ENCODE data around the gene MRPL48.

MRPL48 gene

DNA sequence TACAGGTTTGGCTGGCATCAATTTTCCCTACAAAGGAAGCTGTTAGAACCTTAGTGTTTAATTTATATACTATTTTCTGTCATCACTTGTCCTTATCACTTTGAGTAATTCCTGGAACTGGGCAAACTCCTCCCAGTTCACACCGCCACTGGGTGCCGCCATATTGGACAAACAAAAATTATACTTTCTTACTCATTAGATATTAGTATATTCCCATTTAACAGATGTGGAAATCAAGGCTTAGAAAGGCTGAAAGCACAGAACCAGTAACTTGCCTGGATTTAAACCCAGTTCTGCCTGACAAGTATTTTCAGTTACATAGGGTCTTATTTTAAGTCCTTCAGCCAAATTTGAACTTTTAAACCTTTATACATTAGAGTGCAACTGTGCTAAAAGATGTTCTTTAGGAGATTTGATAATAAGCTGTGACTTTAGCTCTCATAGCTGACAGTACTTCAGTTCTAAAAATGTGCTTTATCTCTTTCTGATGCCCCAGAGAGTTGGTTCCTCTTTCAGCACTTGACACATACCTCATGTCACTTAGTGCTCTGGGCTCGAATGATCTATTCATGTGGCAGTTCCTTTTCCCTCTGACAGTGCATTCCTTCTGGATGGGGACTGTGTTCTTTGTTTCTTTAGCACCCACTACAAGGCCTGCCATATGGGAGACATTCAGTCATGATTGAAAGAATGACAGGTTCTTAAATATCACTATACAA is 63.5 kb downstream of the MRPL48 start:
- peaks cover 17% of the 10 kb centered on the region for H3K36me3 Mint-ChIP-seq (ENCODE audit: low read depth)
- ATAC-seq = no peak
- no peaks in the 10 kb centered on the region for H3K9me3 Mint-ChIP-seq
- no peaks in the 10 kb centered on the region for H3K27me3 Mint-ChIP-seq
- no peak overlapping the region for H3K27ac Mint-ChIP-seq
- H3K4me3 Mint-ChIP-seq = no peak overlapping the region
- H3K4me1 Mint-ChIP-seq = peaks cover under 1% of the 10 kb centered on the region
- DNase-seq = no peak

DNA sequence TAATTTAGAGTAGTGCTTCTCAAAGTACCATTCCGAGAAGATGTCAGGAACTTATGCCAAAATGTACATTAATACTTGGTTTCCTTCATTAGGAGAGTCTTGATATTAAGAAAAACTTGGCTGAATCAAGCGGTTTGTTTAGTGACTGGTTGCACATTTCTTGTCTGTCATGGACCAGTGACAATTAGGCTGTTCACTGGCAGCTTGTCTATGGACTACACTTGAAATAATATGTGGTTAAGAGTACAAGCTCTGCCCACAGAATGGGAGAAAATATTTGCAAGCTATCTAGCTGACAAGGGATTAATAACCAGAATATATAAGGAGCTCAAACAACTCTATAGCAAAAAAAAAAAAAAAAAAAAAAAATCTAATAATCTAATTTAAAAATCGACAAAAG is 64.4 kb downstream of the MRPL48 start:
- peaks cover 16% of the 10 kb centered on the region for H3K36me3 Mint-ChIP-seq (ENCODE audit: low read depth)
- H3K27me3 Mint-ChIP-seq = no peaks in the 10 kb centered on the region
- no peak for ATAC-seq
- H3K4me1 Mint-ChIP-seq = no peaks in the 10 kb centered on the region
- DNase-seq = no peak
- no peaks in the 10 kb centered on the region for H3K9me3 Mint-ChIP-seq
- no peak overlapping the region for H3K4me3 Mint-ChIP-seq
- H3K27ac Mint-ChIP-seq = no peak overlapping the region

GRCh38 chr11:73854680-73855079 is 67.0 kb downstream of the MRPL48 start:
- H3K27ac Mint-ChIP-seq = no peak overlapping the region
- H3K4me1 Mint-ChIP-seq = no peaks in the 10 kb centered on the region
- peaks cover 14% of the 10 kb centered on the region for H3K36me3 Mint-ChIP-seq (ENCODE audit: low read depth)
- H3K27me3 Mint-ChIP-seq = no peaks in the 10 kb centered on the region
- H3K4me3 Mint-ChIP-seq = no peak overlapping the region
- no peak for DNase-seq
- ATAC-seq = no peak
- H3K9me3 Mint-ChIP-seq = no peaks in the 10 kb centered on the region

GRCh38 chr11:73856031-73856567 is 68.4 kb downstream of the MRPL48 start:
- Mint-ChIP-seq H3K27me3 (no peaks in the 10 kb centered on the region), H3K27ac (no peak overlapping the region), H3K36me3 (ENCODE audit: low read depth) (peaks cover 12% of the 10 kb centered on the region), H3K4me1 (no peaks in the 10 kb centered on the region), H3K4me3 (no peak overlapping the region), H3K9me3 (no peaks in the 10 kb centered on the region)
- no peak for ATAC-seq
- DNase-seq = no peak

- Mint-ChIP-seq H3K9me3 (no peaks in the 10 kb centered on the region), H3K36me3 (ENCODE audit: low read depth) (peaks cover 11% of the 10 kb centered on the region), H3K27me3 (no peaks in the 10 kb centered on the region), H3K4me3 (no peak overlapping the region), H3K4me1 (no peaks in the 10 kb centered on the region), H3K27ac (no peak overlapping the region)
- DNase-seq (no peak), ATAC-seq (no peak)
Observed at GRCh38 chr11:73859671-73860070, 72.0 kb downstream of the MRPL48 start.

DNA sequence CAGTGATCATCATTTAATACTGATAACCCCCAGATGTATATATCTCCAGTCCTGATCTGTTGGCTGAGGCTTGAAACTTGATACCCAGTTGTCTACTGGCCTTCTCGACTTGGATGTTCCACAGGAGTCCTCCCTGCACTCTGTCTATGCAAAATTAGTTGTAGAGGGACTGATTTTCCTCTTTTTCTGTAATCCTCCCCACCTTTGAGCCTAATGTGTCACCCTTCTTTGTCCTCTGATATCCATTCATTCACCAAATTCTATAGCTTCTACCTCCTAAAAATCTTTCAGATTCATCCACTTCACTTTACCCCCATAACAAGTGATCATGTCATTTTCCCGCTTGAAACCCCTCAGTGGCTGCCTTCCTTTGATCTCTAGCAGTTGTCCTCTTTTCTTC is 72.5 kb downstream of the MRPL48 start:
- ATAC-seq (no peak), DNase-seq (no peak)
- Mint-ChIP-seq H3K27ac (no peak overlapping the region), H3K27me3 (no peaks in the 10 kb centered on the region), H3K4me1 (no peaks in the 10 kb centered on the region), H3K9me3 (no peaks in the 10 kb centered on the region), H3K36me3 (ENCODE audit: low read depth) (peaks cover 12% of the 10 kb centered on the region), H3K4me3 (no peak overlapping the region)

- Mint-ChIP-seq H3K36me3 (ENCODE audit: low read depth) (peaks cover 19% of the 10 kb centered on the region), H3K9me3 (no peaks in the 10 kb centered on the region), H3K4me3 (no peak overlapping the region), H3K27me3 (no peaks in the 10 kb centered on the region), H3K4me1 (no peaks in the 10 kb centered on the region), H3K27ac (no peak overlapping the region)
- DNase-seq (no peak), ATAC-seq (no peak)
Observed at GRCh38 chr11:73862986-73863385, 75.3 kb downstream of the MRPL48 start.

DNA sequence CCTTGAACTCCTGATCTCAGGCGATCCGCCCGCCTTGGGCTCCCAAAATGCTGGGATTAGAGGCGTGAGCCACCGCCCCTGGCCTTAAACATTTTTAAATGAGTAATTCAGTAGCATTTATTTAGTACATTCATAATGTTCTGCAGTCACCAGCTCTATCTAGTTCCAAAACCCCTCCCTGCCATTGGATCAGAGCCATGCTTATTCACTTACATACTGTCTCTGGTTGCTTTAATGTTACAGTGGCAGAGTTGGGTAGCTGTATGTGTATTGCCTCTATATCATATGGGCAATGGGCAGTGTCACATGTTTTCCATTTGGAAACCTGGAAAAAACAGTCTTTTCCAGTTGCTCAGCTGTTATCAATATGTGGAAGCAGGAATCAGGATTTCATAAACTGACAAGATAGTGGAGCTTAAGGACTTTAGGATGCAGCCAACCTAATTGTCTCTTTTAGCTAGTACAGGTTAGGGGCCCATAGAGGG is 78.5 kb downstream of the MRPL48 start:
- peaks cover 14% of the 10 kb centered on the region for H3K36me3 Mint-ChIP-seq (ENCODE audit: low read depth)
- ATAC-seq (no peak), DNase-seq (no peak)
- H3K27ac Mint-ChIP-seq = no peak overlapping the region
- H3K4me1 Mint-ChIP-seq = no peaks in the 10 kb centered on the region
- no peak overlapping the region for H3K4me3 Mint-ChIP-seq
- H3K9me3 Mint-ChIP-seq = no peaks in the 10 kb centered on the region
- no peaks in the 10 kb centered on the region for H3K27me3 Mint-ChIP-seq

- no peak for DNase-seq
- Mint-ChIP-seq H3K27me3 (no peaks in the 10 kb centered on the region), H3K9me3 (no peaks in the 10 kb centered on the region), H3K4me3 (no peak overlapping the region), H3K4me1 (no peaks in the 10 kb centered on the region), H3K27ac (no peak overlapping the region), H3K36me3 (ENCODE audit: low read depth) (peaks cover 16% of the 10 kb centered on the region)
- ATAC-seq = no peak
Observed at GRCh38 chr11:73866586-73866996, 78.9 kb downstream of the MRPL48 start.

GRCh38 chr11:73869332-73869949 is 81.8 kb downstream of the MRPL48 start:
- no peaks in the 10 kb centered on the region for H3K9me3 Mint-ChIP-seq
- H3K36me3 Mint-ChIP-seq (ENCODE audit: low read depth) = peaks cover 31% of the 10 kb centered on the region
- H3K4me3 Mint-ChIP-seq = no peak overlapping the region
- no peaks in the 10 kb centered on the region for H3K27me3 Mint-ChIP-seq
- no peak overlapping the region for H3K27ac Mint-ChIP-seq
- H3K4me1 Mint-ChIP-seq = peaks cover 6% of the 10 kb centered on the region
- ATAC-seq = no peak
- no peak for DNase-seq

DNA sequence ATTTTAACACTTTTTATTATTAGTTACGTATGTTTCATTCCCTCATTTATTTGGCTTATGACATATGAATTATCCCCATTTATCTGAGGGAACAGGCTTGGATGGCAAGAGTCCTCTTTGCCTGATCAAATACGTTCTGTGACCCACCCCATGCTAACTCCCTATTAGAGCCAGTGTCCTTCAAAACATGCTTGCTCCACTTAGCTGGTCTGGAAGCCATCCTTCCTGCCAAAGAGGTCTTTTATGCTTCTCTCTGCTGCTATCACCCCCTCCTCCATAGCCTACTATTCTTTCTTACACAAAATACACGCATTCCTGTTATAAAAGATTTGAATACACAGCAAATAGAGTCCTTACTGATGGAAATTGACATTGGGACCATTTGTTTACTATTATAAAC is 82.6 kb downstream of the MRPL48 start:
- H3K4me3 Mint-ChIP-seq = no peak overlapping the region
- DNase-seq = no peak

DNA sequence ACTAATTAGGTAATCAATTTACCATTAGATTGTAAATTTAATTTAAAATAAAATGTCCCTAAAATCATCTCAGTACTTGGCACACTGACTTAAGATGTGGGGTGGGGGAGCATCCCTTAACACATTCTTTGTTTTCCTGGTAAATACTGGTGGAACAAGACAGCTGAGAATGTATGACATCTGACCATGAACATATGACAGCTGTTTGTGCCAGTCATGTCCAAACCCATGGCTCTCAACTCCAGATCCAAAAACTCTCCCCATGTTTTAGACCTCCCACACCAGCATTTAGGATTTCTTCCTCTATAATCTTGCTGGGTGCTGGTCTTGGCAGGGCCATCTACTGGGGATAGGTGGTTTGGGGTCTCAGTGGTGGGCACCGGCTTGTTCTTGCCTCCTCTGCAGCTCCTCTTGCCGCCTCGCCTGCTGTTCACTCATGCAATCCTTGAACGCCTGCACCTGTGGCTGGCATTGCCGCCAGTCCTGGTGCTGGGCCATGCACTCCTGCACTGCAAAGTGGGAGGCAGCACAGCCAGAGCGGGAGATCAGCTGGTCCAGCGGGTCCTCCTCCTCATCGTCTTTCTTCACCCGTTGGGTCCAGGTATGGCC is 85.2 kb downstream of the MRPL48 start:
- Mint-ChIP-seq H3K4me3 (no peak overlapping the region), H3K27me3 (no peaks in the 10 kb centered on the region), H3K36me3 (ENCODE audit: low read depth) (peaks cover 42% of the 10 kb centered on the region), H3K27ac (peak overlapping the region; percentile 35), H3K9me3 (no peaks in the 10 kb centered on the region), H3K4me1 (peaks cover 25% of the 10 kb centered on the region)
- ATAC-seq (no peak), DNase-seq (no peak)

More for the DNA sequence above, 82.6 kb downstream of the MRPL48 start:
- no peaks in the 10 kb centered on the region for H3K27me3 Mint-ChIP-seq
- no peak overlapping the region for H3K27ac Mint-ChIP-seq
- ATAC-seq = no peak
- H3K36me3 Mint-ChIP-seq (ENCODE audit: low read depth) = peaks cover 35% of the 10 kb centered on the region
- H3K4me1 Mint-ChIP-seq = peaks cover 13% of the 10 kb centered on the region
- no peaks in the 10 kb centered on the region for H3K9me3 Mint-ChIP-seq

DNA sequence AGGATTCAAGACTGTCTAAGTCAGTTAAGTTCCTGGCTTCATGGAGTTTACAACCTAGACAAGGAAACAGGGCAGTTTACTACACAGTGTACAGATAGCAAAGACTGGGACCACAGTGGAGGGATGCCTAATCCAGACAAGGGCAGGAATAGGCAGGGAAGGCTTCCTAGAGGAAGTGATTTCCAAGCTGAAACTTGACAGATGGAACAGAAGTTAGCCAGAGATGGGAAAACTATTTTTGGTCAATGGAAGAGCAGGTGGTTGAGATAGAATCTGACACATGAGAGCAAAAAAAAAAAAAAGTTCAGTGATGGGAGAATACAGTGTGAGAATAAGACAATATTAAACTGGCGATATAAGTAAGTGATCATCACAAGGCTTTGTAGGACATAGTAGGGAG is 87.7 kb downstream of the MRPL48 start:
- peaks cover 40% of the 10 kb centered on the region for H3K36me3 Mint-ChIP-seq (ENCODE audit: low read depth)
- peak overlapping the region; percentile 96 for H3K4me3 Mint-ChIP-seq
- peak overlapping the region; percentile 96 for H3K27ac Mint-ChIP-seq
- ATAC-seq (no peak), DNase-seq (no peak)
- H3K9me3 Mint-ChIP-seq = no peaks in the 10 kb centered on the region
- H3K4me1 Mint-ChIP-seq = peaks cover 34% of the 10 kb centered on the region
- H3K27me3 Mint-ChIP-seq = no peaks in the 10 kb centered on the region

DNA sequence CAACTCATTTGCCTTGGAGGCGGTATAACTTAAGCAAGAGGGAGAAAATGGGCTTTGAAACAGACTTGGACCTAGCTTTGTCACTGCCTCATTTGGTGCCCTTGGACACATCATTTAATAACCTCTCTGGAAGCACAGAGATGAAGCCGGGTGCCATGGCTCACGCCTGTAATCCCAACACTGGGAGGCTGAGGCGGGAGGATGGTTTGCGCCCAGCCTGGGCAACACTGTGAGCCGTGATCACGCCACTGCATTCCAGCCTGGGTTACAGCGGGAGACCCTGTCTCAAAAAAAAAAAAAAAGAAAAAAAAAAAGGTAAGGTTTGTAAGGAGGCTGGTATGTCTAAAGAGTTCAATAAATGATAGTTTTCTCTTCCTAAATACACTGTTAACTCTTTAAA is 88.2 kb downstream of the MRPL48 start:
- DNase-seq (no peak), ATAC-seq (no peak)
- peak overlapping the region; percentile 96 for H3K27ac Mint-ChIP-seq
- peaks cover 40% of the 10 kb centered on the region for H3K36me3 Mint-ChIP-seq (ENCODE audit: low read depth)
- peaks cover 34% of the 10 kb centered on the region for H3K4me1 Mint-ChIP-seq
- H3K9me3 Mint-ChIP-seq = no peaks in the 10 kb centered on the region
- H3K27me3 Mint-ChIP-seq = no peaks in the 10 kb centered on the region
- peak overlapping the region; percentile 96 for H3K4me3 Mint-ChIP-seq

Data from activated naive CD8-positive, alpha-beta T cell treated with anti-CD3 and anti-CD28 coated beads, Interleukin-2, amount 50 U/mL, for 24 hours (primary cell).